OCI-LY1 (cell line): ENCODE data around the gene RPS6KA2.

ENCODE experiments used
- H2AFZ ChIP-seq: fragments of 200-600 bp; sonication (generic), shearing (Covaris generic); 2 replicates; pipeline ENCODE4 v1.6.0; 2014; ENCODE audit warnings: antibody characterized with exemption, mild to moderate bottlenecking, low read length
- H3F3A ChIP-seq: fragments of 200-600 bp; sonication (generic), shearing (Covaris generic); 2 replicates; pipeline ENCODE4 v1.6.0; 2014; ENCODE audit warnings: mild to moderate bottlenecking, antibody characterized with exemption, low read length, moderate library complexity; ENCODE audit not compliant: insufficient read depth
- H3K27ac ChIP-seq: fragments of 200-600 bp; sonication (generic); 2 replicates; pipeline ENCODE4 v1.5.1; 2014; ENCODE audit warnings: low read length, mixed run types, mild to moderate bottlenecking, low read depth; ENCODE audit not compliant: poor library complexity, severe bottlenecking
- H3K27me3 ChIP-seq: fragments of 200-600 bp; sonication (generic); 2 replicates; pipeline ENCODE4 v1.6.0; 2014; ENCODE audit warnings: antibody characterized with exemption, mild to moderate bottlenecking, low read length, moderate library complexity; ENCODE audit not compliant: insufficient read depth
- H3K36me3 ChIP-seq: fragments of 200-600 bp; sonication (generic); 2 replicates; pipeline ENCODE4 v1.6.1; 2014; ENCODE audit warnings: mild to moderate bottlenecking, antibody characterized with exemption, low read length, moderate library complexity, mixed read lengths; ENCODE audit not compliant: insufficient read depth
- H3K4me1 ChIP-seq: fragments of 200-600 bp; sonication (generic); 2 replicates; pipeline ENCODE4 v1.5.1; 2014; ENCODE audit warnings: mild to moderate bottlenecking, low read length, moderate library complexity; ENCODE audit not compliant: insufficient read depth, severe bottlenecking
- H3K4me2 ChIP-seq: fragments of 200-600 bp; sonication (generic), shearing (Covaris generic); 2 replicates; pipeline ENCODE4 v1.6.1; 2014; ENCODE audit warnings: low read length
- H3K4me3 ChIP-seq: fragments of 200-600 bp; sonication (generic); 2 replicates; pipeline ENCODE4 v1.5.1; 2014; ENCODE audit warnings: low read length, low read depth, mild to moderate bottlenecking, mixed read lengths; ENCODE audit not compliant: poor library complexity, severe bottlenecking
- H3K79me2 ChIP-seq: fragments of 200-600 bp; shearing (Covaris generic); 2 replicates; pipeline ENCODE4 v1.6.1; 2016; ENCODE audit warnings: mixed run types, low read length, mixed read lengths; ENCODE audit not compliant: insufficient read depth
- H3K9ac ChIP-seq: fragments of 200-600 bp; sonication (generic), shearing (Covaris generic); 2 replicates; pipeline ENCODE4 v1.6.1; 2014; ENCODE audit warnings: mild to moderate bottlenecking, low read length, mixed read lengths
- H3K9me2 ChIP-seq: fragments of 200-600 bp; sonication (generic), shearing (Covaris generic); 2 replicates; pipeline ENCODE4 v1.6.1; 2014; ENCODE audit warnings: low read depth, mild to moderate bottlenecking, low read length, mixed read lengths
- H3K9me3 ChIP-seq: fragments of 200-600 bp; shearing (Covaris generic); 2 replicates; pipeline ENCODE4 v1.6.1; 2014; ENCODE audit warnings: low read length, mixed read lengths
- H4K20me1 ChIP-seq: fragments of 200-600 bp; sonication (generic), shearing (Covaris generic); 2 replicates; pipeline ENCODE4 v1.6.0; 2016; ENCODE audit warnings: mild to moderate bottlenecking, low read length; ENCODE audit not compliant: insufficient read depth
- EZH2 ChIP-seq: fragments of 200-600 bp; sonication (generic), shearing (Covaris generic); IDR thresholded peaks from 2 replicates; pipeline ENCODE4 v1.8.0; 2017; ENCODE audit warnings: borderline replicate concordance, mixed run types, mild to moderate bottlenecking, antibody characterized with exemption, low read length, moderate library complexity, mixed read lengths
- TF ChIP-seq, protein P1 (sequence below): fragments of 200-600 bp; sonication (generic), shearing (Covaris generic); IDR thresholded peaks from 2 replicates; pipeline ENCODE4 v1.5.1; 2017; ENCODE audit warnings: mild to moderate bottlenecking, antibody characterized with exemption, low read length, moderate library complexity, mixed read lengths

The RPS6KA2 gene

DNA sequence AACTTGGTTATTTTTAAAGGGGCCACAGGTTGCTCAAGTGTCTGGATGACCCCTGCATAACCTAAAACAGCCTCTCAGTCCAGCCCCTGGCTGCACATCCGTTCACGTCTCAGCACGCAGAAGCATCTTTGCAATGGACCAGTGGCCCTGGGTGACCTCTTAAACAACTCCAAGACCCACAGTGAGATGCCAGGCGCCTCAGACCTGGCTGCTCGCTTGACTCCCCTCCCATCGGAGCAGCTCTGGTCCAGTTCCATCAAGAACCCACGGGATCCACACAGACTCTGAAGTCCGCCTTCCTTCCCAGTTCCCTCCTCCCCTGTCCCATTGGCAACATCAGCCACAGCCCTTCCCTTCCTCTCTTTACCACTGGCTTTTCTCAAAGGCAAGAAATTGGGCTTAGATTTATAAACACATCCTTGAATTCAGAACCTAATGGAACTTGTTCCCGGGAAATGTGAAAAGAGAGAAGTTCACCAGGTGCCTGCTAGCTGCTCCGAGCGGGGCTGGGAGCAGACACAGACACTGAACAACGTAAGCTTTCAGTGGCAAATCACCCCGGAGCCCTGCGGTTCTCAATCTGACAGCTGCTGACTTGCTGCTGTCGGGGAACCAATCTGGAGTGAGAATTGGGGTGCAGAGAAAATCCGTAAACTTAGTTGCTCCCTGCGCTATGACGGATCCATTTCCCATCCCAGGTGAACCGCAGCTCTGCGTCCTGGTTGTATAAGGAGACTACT lies 204.7 kb downstream of the RPS6KA2 start:
- TF ChIP-seq, protein P1, sequence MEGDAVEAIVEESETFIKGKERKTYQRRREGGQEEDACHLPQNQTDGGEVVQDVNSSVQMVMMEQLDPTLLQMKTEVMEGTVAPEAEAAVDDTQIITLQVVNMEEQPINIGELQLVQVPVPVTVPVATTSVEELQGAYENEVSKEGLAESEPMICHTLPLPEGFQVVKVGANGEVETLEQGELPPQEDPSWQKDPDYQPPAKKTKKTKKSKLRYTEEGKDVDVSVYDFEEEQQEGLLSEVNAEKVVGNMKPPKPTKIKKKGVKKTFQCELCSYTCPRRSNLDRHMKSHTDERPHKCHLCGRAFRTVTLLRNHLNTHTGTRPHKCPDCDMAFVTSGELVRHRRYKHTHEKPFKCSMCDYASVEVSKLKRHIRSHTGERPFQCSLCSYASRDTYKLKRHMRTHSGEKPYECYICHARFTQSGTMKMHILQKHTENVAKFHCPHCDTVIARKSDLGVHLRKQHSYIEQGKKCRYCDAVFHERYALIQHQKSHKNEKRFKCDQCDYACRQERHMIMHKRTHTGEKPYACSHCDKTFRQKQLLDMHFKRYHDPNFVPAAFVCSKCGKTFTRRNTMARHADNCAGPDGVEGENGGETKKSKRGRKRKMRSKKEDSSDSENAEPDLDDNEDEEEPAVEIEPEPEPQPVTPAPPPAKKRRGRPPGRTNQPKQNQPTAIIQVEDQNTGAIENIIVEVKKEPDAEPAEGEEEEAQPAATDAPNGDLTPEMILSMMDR = no peak
- no peak for TF ChIP-seq EZH2
- Histone ChIP-seq H3K79me2 (no peaks in the 10 kb centered on the region), H4K20me1 (no peaks in the 10 kb centered on the region), H3K9me3 (no peaks in the 10 kb centered on the region), H3K9ac (no peak overlapping the region), H3K4me1 (no peaks in the 10 kb centered on the region), H3K9me2 (no peaks in the 10 kb centered on the region), H3K4me3 (no peak overlapping the region), H3K27me3 (no peaks in the 10 kb centered on the region), H2AFZ (no peak overlapping the region), H3F3A (no peaks in the 10 kb centered on the region), H3K27ac (no peak overlapping the region), H3K4me2 (no peak overlapping the region), H3K36me3 (no peaks in the 10 kb centered on the region)

DNA sequence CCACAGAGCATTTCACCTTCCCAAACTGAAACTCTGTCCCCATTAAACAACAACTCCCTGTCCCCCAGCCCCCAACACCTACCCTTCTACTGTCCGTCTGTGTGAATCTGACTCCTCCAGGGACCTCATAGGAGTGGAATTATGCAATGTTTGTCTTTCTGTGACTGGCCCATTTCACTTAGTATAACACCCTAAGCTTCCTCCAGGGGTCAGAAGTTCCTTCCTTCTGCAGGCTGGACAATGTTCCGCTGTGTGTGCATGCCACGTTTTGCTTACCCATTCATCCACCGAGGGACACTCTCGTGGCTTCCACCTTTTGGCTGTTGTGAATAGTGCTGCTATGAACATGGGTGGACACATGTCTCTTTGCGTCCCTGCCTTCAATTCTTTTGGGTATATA lies 206.7 kb downstream of the RPS6KA2 start:
- H3K9ac ChIP-seq = no peak overlapping the region
- H3K9me2 ChIP-seq = no peaks in the 10 kb centered on the region
- H3K27ac ChIP-seq = no peak overlapping the region
- H3K9me3 ChIP-seq = no peaks in the 10 kb centered on the region
- H3K4me3 ChIP-seq = no peak overlapping the region
- TF ChIP-seq EZH2 = no peak
- TF ChIP-seq, protein P1 = no peak
- no peaks in the 10 kb centered on the region for H4K20me1 ChIP-seq
- H3K4me1 ChIP-seq = no peaks in the 10 kb centered on the region
- H3K79me2 ChIP-seq = no peaks in the 10 kb centered on the region
- no peak overlapping the region for H2AFZ ChIP-seq
- H3K4me2 ChIP-seq = no peak overlapping the region
- H3K27me3 ChIP-seq = no peaks in the 10 kb centered on the region
- H3K36me3 ChIP-seq = no peaks in the 10 kb centered on the region
- no peaks in the 10 kb centered on the region for H3F3A ChIP-seq

DNA sequence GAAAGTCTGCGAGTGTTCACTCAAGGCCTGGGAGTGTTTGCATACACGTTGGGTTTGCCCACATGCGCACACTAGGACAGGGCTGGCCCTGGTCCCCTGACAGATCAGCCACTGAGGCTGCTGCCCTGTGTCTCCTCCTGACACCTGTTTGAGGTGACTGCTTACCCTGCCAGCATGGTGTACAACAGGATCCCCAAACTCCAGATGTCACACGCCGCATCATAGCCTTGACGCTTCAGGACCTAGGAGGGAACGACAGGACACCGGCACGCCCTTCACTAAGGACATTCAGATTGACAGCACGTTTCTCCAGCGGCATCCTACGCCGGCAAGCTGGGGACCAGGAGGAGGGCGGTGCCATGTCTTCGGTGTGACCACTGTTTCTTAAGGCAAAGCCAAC lies 207.3 kb downstream of the RPS6KA2 start:
- Histone ChIP-seq H3K27me3 (no peaks in the 10 kb centered on the region), H3K9me2 (no peaks in the 10 kb centered on the region), H2AFZ (no peak overlapping the region), H3K9ac (no peak overlapping the region), H3K79me2 (no peaks in the 10 kb centered on the region), H3K4me1 (no peaks in the 10 kb centered on the region), H4K20me1 (no peaks in the 10 kb centered on the region), H3K36me3 (no peaks in the 10 kb centered on the region), H3K4me2 (no peak overlapping the region), H3K9me3 (no peaks in the 10 kb centered on the region), H3K4me3 (no peak overlapping the region), H3F3A (no peaks in the 10 kb centered on the region), H3K27ac (peak overlapping the region; percentile 53)
- no peak for TF ChIP-seq EZH2
- TF ChIP-seq, protein P1 = no peak
